Caco-2 (cell line): ENCODE data around the gene RNF130. TPM values are rescaled to one million over a fixed set of nuclear protein-coding genes. Genes with fewer than 3 reads are reported as not detected.

ENCODE experiments used
- BruUV-seq: library from RNA; stranded (reverse); fragments of 400-500 nt; replicated peaks from 2 replicates; lab custom pipeline; 2021; lab: Mats Ljungman, UMichigan
- CTCF ChIA-PET: fragments of 300-600 bp; sonication (Branson Sonifier 250); formaldehyde crosslinking; loops from one replicate; lab custom pipeline; 2022; ENCODE audit warnings: antibody characterized with exemption; lab: Charles Lee
- POLR2A ChIA-PET: fragments of 300-600 bp; sonication (Branson Sonifier 250); formaldehyde crosslinking; loops from one replicate; lab custom pipeline; 2022; ENCODE audit warnings: antibody characterized with exemption; lab: Charles Lee
- DNase-seq, 2 experiments: peaks; one replicate each; pipeline versions ENCODE4 v3.0.0 to v3.0.0-alpha.2; 2020 to 2022
- H3K27me3 ChIP-seq: replicated peaks from 2 replicates; pipeline ENCODE4 v1.6.0; 2011; ENCODE audit warnings: low read length; ENCODE audit not compliant: control insufficient read depth, insufficient read depth
- H3K36me3 ChIP-seq: 2 replicates; pipeline ENCODE4 v1.5.1; 2011; ENCODE audit warnings: low read length; ENCODE audit not compliant: control insufficient read depth, insufficient read depth
- H3K4me1 ChIP-seq: fragments of 250-450 bp; sonication (Bioruptor Pico); 2 replicates; pipeline ENCODE4 v1.5.1; 2020; ENCODE audit warnings: mild to moderate bottlenecking
- H3K4me3 ChIP-seq: 2 replicates; pipeline ENCODE4 v1.5.1; 2011; ENCODE audit warnings: low read depth, mild to moderate bottlenecking, control low read depth, low read length
- H3K9me3 ChIP-seq: fragments of 250-450 bp; sonication (Bioruptor Pico); 2 replicates; pipeline ENCODE4 v1.5.1; 2020; ENCODE audit warnings: mild to moderate bottlenecking, moderate library complexity
- H3K27ac Mint-ChIP-seq: one replicate; pipeline ENCODE4 v1.8.0; 2022; ENCODE audit warnings: mixed read lengths; ENCODE audit not compliant: unreplicated experiment
- H3K27me3 Mint-ChIP-seq: one replicate; pipeline ENCODE4 v1.8.0; 2022; ENCODE audit warnings: mixed read lengths; ENCODE audit not compliant: insufficient read depth, unreplicated experiment
- H3K36me3 Mint-ChIP-seq: one replicate; pipeline ENCODE4 v1.8.0; 2022; ENCODE audit warnings: mild to moderate bottlenecking, mixed read lengths; ENCODE audit not compliant: insufficient read depth, unreplicated experiment
- H3K4me1 Mint-ChIP-seq: one replicate; pipeline ENCODE4 v1.8.0; 2022; ENCODE audit warnings: low read depth, mixed read lengths; ENCODE audit not compliant: unreplicated experiment
- H3K4me3 Mint-ChIP-seq: one replicate; pipeline ENCODE4 v1.8.0; 2022; ENCODE audit warnings: mild to moderate bottlenecking, moderate library complexity, mixed read lengths; ENCODE audit not compliant: unreplicated experiment
- H3K9me3 Mint-ChIP-seq: one replicate; pipeline ENCODE4 v1.8.0; 2022; ENCODE audit warnings: mixed read lengths; ENCODE audit not compliant: unreplicated experiment
- intact Hi-C: fragments of 100-400 bp; cut with micrococcal nuclease; formaldehyde crosslinking; loops from one replicate; pipeline ENCODE4 v1.10.0; 2022; ENCODE audit not compliant: unreplicated experiment
- total RNA-seq: library from RNA; stranded (reverse); gene quantifications from 2 replicates; pipeline ENCODE4 v1.2.3, GENCODE V29; 2022
- TF ChIP-seq, protein P1 (sequence below), 2 experiments: fragments of 200-600 bp in 1 of 2; IDR thresholded peaks; 1 replicate in 1 of 2; 2 replicates in 1 of 2; pipeline versions ENCODE4 v1.5.1 to v1.8.0; 2011 to 2022; ENCODE audit warnings: antibody characterized with exemption in 1 of 2, control low read depth in 1 of 2, inconsistent platforms in 1 of 2, low read depth in 1 of 2, low read length in 1 of 2, mild to moderate bottlenecking in 1 of 2, moderate library complexity in 1 of 2; ENCODE audit not compliant: insufficient read depth in 1 of 2, severe bottlenecking in 1 of 2, unreplicated experiment in 1 of 2

RNF130 gene
- total RNA-seq, 1 experiment from 2014 or later, result 34.5 TPM

DNA sequence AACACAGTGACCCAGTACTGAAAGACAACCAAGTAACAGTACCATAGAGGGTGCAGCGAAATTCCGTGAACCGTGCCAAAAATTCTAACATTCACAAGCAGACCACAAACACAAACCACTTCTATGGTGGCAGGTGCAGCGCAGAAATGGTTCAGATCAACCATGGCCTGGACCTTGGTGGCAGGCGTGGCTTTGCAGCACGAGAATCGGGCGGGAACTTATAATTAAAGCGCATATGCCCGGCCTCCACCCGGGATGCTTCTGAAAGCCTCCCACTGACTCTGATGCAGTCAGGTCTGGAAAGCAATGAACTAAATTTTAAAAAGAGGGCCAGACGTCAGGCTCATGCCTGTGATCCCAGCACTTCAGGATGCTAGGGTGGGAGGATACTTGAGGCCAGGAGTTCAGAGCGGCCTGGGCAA lies 95.8 kb downstream of the RNF130 start:
- ChIA-PET CTCF (interaction anchor here (1.0 to 1.2 kb wide), 3 partner anchors 19 to 150 kb away, joined by 3 to 4 read pairs (median 4); no protein-coding TSS in a partner anchor), POLR2A (no interaction called here)
- Mint-ChIP-seq H3K27me3 (no peaks in the 10 kb centered on the region), H3K27ac (no peak overlapping the region), H3K9me3 (no peaks in the 10 kb centered on the region), H3K4me1 (no peaks in the 10 kb centered on the region), H3K36me3 (no peaks in the 10 kb centered on the region), H3K4me3 (no peak overlapping the region)
- TF ChIP-seq, protein P1, sequence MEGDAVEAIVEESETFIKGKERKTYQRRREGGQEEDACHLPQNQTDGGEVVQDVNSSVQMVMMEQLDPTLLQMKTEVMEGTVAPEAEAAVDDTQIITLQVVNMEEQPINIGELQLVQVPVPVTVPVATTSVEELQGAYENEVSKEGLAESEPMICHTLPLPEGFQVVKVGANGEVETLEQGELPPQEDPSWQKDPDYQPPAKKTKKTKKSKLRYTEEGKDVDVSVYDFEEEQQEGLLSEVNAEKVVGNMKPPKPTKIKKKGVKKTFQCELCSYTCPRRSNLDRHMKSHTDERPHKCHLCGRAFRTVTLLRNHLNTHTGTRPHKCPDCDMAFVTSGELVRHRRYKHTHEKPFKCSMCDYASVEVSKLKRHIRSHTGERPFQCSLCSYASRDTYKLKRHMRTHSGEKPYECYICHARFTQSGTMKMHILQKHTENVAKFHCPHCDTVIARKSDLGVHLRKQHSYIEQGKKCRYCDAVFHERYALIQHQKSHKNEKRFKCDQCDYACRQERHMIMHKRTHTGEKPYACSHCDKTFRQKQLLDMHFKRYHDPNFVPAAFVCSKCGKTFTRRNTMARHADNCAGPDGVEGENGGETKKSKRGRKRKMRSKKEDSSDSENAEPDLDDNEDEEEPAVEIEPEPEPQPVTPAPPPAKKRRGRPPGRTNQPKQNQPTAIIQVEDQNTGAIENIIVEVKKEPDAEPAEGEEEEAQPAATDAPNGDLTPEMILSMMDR (IDR thresholded peaks at IDR 0.05; ENCODE audit: insufficient read depth in 1 of 2, low read depth in 1 of 2, low read length in 1 of 2, severe bottlenecking in 1 of 2, unreplicated experiment in 1 of 2), result no peak
- BruUV-seq, result no TSS peak
- H3K36me3 ChIP-seq, result peaks cover 2% of the 10 kb centered on the region
- no peak overlapping the region for H3K4me3 ChIP-seq
- no peak for DNase-seq
- intact Hi-C loops, result loop anchor here (1.0 to 5.0 kb wide), 3 partner anchors 67 to 109 kb away; no protein-coding TSS in a partner anchor
- H3K4me1 ChIP-seq, result no peaks in the 10 kb centered on the region
- H3K27me3 ChIP-seq, result no peaks in the 10 kb centered on the region
- H3K9me3 ChIP-seq, result no peaks in the 10 kb centered on the region

DNA sequence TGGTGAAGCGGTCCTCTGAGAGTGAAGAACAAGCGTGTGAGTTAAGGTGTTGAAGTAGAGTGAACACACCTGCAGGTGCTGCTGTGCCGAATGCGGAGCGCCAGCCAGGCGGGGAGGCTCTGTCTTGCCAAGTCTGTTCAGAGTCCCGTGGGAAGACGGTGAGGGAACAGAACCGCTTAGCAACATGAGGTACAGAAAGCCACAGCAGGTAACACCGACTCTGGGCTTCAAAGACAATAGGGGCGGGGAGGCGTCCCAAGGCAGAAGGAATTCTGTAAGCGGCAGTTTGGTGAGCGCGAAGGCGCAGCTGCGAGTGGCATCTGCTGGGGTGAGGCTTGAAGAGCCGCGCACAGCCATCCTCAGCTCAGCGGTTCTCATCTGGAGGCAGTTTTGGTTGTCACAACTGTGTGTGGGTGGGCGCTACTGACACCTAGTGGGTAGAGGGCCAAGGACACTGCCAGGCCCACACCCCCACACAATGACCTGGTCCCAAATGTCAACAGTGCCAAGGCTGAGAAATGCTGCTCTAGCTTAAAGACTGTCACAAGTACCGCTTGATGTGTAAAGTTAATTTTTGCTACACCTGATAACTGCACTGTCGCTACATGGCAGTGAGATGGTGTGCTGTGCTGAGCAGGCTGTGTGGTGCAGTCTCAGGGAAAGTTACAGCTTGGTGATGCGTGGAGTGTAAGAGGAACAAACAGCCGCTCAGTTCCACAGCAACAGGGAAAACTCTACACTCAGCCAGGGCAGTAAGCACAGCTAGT lies 96.4 kb downstream of the RNF130 start:
- TF ChIP-seq, protein P1 (IDR thresholded peaks at IDR 0.05; ENCODE audit: insufficient read depth in 1 of 2, low read depth in 1 of 2, low read length in 1 of 2, severe bottlenecking in 1 of 2, unreplicated experiment in 1 of 2), result peak; percentile 44 to 68
- Mint-ChIP-seq H3K27ac (no peak overlapping the region), H3K4me3 (no peak overlapping the region), H3K4me1 (no peaks in the 10 kb centered on the region), H3K27me3 (no peaks in the 10 kb centered on the region), H3K9me3 (no peaks in the 10 kb centered on the region), H3K36me3 (no peaks in the 10 kb centered on the region)
- Histone ChIP-seq H3K27me3 (no peaks in the 10 kb centered on the region), H3K9me3 (no peaks in the 10 kb centered on the region), H3K36me3 (peaks cover 2% of the 10 kb centered on the region), H3K4me1 (no peaks in the 10 kb centered on the region), H3K4me3 (no peak overlapping the region)
- ChIA-PET CTCF (interaction anchor here (0.6 to 1.2 kb wide), 7 partner anchors 19 to 149 kb away, joined by 3 to 4 read pairs (median 3); no protein-coding TSS in a partner anchor), POLR2A (no interaction called here)
- BruUV-seq, result no TSS peak
- peak; percentile 56 to 71 for DNase-seq
- intact Hi-C loops, result loop anchor here (1.0 to 5.0 kb wide), 3 partner anchors 66 to 109 kb away; no protein-coding TSS in a partner anchor

DNA sequence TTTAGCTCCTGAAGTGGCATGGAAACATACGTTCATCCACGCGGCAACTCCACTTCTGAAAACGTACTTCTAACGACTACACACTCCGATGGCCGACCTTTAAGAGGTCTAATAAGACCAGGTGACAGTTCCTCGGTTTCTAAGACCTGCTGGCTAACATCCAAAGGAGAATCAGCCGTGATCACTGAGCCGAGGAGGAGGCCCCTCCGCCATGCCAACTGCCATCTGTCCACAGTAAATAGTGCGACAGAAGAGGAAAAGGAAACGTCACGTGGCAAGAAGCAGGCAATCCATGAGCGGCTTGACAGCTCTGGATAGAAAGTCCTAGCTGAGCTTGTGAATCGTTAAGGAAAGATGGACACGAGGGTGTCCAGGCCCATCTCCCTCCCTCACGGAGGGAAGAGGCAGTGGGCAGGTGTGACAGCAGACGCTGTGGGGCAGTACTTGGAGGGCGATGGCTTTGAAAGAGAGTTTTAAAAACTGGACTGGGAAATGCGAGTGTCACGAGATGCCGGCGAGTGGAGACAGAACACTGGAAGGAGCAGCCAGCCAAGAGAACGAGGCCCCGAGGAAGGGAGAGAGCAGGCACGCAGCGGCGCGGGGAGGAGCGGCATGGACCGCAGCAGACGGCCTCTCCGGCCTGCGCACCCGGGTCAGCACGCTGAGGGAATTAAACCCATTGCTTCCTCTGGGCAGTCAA lies 97.2 kb downstream of the RNF130 start:
- peaks cover 2% of the 10 kb centered on the region for H3K36me3 ChIP-seq
- no peaks in the 10 kb centered on the region for H3K4me1 ChIP-seq
- CTCF ChIA-PET, result interaction anchor here (0.6 to 1.2 kb wide), 6 partner anchors 18 to 108 kb away, joined by 3 to 4 read pairs (median 3); no protein-coding TSS in a partner anchor
- Mint-ChIP-seq H3K36me3 (no peaks in the 10 kb centered on the region), H3K27me3 (no peaks in the 10 kb centered on the region), H3K9me3 (no peaks in the 10 kb centered on the region), H3K4me3 (no peak overlapping the region), H3K4me1 (no peaks in the 10 kb centered on the region), H3K27ac (no peak overlapping the region)
- intact Hi-C loops, result loop anchor here (2.0 kb wide), 1 partner anchor 66 kb away; no protein-coding TSS in a partner anchor
- no peak for DNase-seq
- POLR2A ChIA-PET, result no interaction called here
- H3K27me3 ChIP-seq, result no peaks in the 10 kb centered on the region
- H3K9me3 ChIP-seq, result no peaks in the 10 kb centered on the region
- TF ChIP-seq, protein P1 (IDR thresholded peaks at IDR 0.05; ENCODE audit: insufficient read depth in 1 of 2, low read depth in 1 of 2, low read length in 1 of 2, severe bottlenecking in 1 of 2, unreplicated experiment in 1 of 2), result no peak
- H3K4me3 ChIP-seq, result no peak overlapping the region
- BruUV-seq, result no TSS peak
